Bone marrow (tissue), 2 donors: ENCODE measurements around the gene CACNA1H.

Experiments used
- DNase-seq, 2 donors: peaks; one replicate each; lab custom pipeline; 2025; lab: John Stamatoyannopoulos, UW

Gene CACNA1H

DNA sequence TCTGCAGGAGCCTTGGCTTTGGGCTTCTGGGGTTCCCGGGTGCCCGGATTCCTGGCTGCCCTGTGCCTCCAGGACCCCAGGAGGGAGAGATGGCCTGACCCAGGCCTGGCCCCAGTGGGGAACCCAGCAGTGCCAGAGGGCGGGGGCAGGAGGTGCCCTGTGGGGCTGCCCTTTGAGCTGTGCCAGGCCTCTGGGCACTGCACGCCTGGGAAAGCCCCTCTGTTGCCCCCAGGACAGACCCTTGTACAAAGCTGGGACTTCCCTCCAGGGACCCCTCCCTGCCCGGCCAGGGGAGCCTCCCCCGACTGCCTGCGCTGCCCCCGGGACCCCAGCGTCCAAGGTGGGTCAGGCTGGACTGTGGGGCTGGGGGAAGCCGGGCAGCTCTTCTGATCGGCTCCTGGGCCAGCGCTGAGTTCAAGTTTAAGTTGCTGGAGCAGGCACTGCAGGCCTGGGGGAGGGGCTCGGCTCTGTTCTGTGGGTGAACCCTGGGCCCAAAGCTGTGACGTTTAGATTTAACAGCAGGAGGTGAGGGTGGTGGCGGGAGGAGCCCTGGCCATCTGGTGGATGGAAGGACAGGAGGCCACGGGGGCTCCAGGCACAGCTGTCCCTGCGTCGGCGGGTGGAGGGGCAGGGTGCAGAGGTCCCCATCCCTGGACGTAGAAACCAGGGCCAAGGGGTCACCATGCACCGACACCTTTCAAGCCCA is 29.2 kb upstream of the CACNA1H start:
- DNase-seq: no peak

DNA sequence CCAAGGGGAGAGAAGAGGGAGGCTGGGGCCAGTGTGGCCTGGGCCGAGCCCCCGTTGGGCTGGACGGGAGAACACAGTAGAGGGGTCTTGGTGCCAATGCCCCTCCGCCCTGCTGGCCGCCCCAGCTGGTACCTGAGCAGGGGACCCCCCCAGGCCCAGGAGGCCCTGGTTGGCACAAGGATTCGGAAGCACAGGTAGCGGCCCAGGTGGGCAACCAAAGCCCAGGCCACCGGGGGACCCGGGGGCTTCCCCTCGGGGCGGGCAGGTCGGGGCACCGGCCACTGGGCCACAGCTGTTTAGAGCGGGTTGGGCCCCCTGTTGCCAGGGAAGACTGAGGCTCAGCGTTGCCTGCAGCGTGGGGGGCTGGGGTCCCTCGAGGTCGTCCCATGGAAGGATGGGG is 28.6 kb upstream of the CACNA1H start:
- no peak for DNase-seq

DNA sequence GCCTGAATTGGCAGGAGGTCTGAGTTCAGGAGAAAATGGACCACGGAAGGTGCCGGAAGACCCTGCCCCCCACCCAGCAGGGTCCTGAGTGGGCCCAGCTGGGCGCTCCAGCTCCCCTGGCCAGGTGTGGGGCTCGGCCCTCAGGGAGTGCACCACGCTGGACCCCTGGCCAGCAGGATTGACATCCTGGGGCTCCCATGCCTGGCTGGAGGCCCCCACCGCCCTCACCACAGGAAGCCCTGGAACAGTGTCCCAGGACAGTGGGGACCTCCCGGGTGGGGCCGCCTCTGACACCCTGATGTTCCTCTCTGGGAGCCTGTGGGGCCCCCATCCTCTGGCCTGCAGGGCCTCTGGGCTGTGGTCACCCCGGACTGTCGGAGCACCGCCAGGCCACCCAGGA is 28.1 kb upstream of the CACNA1H start:
- DNase-seq: no peak

DNA sequence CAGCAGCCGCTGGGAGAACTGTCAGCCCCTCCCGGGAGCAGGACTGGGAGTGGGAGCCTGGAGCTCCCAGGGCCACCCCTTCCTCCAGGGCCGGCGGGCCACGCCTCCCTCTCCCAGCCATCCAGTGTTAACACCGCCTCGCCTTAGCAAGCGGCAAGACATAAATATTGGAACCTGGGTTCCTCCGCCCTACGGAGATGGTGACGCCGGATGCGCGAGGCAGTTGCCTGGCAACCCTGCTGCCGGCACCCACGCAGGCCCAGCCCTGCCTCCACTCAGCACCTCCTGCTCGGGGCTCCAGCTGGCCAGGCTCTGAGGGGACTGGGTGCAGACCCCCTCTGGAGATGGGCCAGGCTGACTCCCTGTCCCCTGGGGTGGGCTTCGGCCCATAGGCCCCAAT is 27.4 kb upstream of the CACNA1H start:
- DNase-seq: no peak

DNA sequence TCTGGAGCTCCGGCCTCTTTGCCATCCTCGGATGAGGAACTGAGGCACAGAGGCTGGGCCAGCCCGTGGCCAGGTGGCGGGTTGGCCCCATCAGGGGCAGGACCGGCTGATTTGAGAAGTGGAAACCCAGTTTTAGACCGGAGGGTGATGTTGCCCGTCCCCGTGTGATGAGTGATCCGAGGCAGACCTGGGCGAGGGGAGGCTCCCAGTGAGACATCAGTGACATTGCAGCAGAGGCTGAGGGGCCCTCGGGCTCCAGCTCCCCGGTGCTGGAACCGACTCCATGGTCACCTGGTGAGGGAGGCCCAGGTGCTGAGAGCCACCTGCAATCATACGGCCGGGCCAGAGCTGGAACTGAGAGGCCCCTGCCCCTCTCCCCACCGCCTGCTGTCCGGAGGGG is 26.9 kb upstream of the CACNA1H start:
- DNase-seq: no peak

DNA sequence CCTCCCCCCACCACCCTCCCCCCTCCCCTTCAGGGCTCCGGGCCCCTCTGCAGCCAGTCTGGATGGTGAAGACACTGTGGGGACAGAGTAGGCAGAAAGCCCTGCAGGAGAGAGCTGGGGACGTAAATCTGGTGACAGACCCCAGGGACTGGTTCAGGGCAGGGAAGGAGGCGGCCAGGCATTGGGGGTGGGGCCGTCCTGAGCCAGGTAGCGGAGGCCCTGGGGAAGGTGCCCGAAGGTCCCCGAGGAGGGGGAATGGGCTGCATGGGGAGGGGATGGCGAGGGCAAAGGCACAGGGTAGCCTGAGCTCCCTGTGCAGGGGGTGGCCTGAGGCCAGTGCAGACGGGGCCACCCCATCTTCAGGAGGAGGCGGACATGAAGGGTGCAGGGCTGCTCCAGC is 26.3 kb upstream of the CACNA1H start:
- no peak for DNase-seq

DNA sequence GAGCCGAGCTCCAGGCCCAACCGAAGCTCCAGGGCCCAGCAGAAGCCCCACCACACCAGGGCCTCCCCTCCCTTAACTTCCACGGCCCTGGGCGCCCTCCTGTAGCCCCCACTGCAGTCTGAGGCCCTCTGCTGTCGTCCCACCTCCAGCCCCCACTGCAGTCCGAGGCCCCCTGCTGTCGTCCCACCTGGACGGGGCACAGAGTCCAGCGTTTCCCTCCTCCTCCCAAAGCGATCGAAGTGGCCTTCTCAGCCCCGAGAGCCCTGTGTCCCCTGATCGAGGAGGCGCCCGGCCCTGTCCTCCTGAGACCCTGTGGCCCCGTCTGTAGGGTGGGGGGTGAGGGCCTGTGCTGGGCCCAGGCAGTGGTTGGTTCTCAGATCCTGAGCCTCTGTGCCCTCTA is 25.8 kb upstream of the CACNA1H start:
- no peak for DNase-seq

DNA sequence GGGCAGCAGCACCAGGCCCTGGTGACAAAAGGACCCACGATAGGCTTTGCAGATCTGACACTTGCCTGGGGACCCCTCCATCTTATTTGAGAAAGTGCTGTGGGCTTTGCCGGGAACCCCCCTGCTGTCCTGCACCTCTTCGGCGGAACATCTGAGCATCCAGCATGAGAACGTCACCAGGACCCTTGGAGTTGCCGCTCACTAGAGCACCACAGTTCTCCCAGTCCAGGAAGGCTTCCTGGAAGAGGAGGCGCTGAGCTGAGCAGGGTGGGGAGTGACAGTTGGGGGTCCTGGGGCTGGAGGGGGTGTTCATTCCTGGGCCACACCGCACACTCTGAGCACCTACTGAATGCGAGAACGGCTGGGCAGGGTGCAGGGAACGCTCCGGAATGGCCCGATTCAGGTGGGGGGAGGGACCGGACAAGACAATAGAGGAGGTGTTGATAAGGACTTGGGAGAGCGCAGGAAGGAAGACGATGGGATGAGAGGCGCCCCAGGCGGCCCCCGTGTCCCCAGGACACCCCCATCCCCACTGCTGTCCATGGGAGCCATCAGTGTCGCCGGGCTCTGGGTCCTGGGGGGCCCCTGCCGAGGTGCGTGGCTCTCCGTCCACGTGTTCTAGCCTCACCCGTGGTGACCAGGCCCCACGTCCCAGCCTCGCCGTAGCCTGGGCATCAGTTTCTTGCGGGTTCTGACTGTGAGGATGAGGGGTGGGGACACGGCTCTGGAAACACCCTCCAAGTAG is 24.8 kb upstream of the CACNA1H start:
- DNase-seq: no peak

DNA sequence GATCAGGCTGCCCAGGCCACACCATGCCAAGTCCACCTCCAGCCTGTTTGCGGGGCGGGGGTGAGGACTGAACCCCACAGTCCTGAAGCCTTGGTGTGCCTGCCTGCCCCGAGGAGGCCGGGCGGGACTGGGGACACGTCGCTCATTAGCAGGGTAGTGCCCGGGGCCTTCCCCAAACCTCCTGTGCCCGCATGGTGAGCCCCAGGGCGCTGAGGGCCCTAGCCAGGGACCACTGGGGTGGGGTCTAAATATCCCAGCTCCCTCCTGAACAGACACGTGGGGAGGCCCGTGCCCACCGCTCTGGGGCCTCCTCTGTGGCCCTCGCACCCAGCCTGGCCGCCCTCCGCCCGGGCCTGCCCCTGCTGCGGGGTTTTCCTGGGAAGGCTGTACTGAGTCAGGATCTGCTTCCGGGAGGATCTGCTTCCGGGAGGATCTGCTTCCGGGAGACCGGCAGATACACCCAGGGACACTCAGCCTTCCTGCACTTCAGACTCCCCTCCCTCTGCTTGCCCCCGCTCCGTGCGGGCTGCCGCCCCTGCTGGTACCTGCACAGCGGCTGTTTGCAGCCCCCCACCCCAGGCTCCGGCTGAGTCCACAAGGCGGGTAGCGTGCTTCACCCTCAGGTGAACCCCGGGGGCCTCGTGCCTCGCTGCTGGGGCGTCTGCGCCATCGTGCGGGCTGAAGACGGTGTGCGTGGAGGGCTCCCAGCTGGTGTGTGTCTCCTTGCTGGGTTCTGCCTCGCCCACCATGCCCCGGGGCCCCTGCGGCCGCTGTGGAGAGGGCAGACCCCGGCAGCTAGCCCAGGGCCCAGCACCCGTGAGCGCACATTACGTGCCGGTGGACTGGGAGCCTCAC is 23.6 kb upstream of the CACNA1H start:
- no peak for DNase-seq

DNA sequence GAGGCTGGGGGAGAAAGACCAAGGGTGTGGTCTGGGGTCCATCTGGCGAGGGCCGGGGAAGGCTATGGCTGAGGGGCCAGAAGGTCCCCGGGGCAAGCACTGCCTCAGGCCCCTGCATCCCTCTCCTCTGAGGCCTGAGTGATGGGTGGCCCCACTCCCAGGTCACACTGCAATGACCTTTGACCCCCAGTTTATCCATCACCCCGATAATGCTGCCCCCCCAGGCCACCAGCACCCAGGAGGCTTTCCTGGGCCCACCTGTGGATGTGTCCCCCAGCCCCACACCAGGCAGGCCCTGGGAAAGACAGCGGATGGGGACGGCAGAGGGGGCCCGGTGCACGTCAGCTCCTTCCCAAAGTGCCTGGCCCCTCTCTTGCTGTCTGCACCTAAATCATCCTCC is 22.5 kb upstream of the CACNA1H start:
- DNase-seq: no peak

DNA sequence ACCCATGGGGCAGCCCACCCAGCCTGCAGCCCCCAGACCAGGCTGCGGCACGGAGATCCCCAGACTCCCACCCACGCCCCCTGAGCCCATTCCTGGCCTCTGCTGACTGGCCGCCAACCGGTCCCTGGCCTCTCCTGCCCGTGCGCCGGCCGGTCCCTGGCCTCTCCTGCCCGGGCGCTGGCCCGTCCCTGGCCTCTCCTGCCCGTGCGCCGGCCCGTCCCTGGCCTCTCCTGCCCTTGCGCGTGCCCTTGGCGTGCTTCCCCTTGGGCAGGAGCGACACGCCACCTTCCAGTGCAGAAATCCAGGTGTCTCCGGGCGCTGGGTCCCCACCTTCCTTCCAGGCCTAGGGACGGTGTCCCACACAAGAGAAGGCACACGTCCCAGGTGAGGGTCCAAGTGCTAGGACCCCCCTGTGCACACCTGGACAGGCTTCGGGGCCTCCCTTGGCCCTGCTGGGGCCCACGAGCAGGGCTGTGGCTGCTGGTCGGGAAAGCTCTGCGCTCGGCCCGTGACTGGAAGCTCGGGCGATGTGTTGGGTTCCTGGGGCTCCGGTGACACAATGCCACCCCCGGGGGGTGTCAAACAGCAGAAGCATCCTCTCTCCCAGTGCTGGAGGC is 21.4 kb upstream of the CACNA1H start:
- no peak for DNase-seq

DNA sequence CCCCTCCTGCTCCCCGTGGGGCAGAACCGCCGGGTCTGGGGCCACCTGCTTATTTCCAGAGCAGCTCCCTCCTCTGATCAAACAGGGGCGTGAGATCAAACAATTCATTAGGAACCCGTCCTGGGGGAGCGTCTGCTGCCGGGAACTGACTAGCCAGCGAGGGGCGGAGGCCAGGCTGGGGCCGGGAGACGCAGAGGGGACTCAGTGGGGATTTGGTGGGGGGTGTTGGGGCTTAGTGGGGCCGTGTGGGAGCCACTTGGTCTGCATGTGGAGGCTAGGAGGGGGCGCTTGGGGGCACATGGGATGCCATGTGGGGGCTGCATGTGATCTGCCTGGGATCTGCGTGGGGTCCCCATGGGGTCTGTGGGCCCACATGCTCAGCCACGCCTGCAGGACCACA is 20.5 kb upstream of the CACNA1H start:
- no peak for DNase-seq

DNA sequence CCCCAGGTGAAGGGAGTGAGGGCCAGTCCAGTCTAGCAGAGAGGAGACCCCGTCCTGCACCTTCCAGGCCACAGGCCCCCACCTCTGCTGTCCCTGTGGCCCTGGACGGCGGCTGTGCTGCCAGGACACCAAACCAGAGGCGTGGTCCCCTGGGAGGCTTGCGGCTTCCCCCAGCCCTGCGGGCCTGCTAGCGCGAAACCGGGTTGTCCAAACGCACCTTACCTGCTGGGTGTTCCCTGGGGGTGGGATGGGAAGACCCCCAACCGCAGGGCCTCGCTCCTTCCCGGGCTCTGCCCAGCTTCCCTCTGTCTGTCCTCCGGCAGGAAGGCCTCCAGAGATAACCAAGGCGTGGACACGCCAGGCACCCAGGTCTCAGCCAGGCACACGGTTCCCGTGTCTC is 19.6 kb upstream of the CACNA1H start:
- DNase-seq: no peak

DNA sequence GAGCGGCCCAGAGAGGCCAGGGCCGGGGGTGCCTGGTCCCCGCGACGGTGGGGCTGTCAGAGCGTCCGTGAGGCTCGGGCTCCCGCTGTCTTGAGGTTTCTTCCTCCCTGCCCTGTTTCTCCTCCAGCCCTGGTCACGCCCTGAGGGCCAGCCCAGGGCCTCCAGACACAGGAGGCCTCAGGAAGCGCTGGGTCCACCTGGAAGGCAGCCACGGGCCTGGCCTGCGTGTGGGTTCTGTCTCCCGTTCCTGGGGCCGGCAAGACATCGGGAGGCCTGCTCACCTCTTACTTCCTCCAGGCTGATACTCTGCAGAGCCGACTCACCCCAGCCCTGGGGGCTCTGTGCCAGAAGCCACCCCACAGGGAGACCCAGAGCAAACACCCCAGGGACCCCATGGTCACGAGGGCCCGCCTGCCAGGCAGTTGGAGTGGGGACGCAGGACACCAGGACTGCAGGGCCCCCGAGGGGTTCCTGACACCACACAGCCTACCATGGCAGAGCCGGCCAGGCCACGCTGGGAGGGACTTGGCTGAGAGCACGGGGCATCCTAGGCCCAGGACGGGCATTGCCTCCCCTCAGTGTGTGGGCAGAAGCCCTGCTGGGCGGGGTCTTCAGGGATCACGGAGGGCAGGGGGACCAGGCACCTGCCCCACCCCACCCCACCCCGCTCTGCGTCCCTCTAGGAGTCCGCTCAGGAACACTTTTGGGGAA is 18.9 kb upstream of the CACNA1H start:
- no peak for DNase-seq

DNA sequence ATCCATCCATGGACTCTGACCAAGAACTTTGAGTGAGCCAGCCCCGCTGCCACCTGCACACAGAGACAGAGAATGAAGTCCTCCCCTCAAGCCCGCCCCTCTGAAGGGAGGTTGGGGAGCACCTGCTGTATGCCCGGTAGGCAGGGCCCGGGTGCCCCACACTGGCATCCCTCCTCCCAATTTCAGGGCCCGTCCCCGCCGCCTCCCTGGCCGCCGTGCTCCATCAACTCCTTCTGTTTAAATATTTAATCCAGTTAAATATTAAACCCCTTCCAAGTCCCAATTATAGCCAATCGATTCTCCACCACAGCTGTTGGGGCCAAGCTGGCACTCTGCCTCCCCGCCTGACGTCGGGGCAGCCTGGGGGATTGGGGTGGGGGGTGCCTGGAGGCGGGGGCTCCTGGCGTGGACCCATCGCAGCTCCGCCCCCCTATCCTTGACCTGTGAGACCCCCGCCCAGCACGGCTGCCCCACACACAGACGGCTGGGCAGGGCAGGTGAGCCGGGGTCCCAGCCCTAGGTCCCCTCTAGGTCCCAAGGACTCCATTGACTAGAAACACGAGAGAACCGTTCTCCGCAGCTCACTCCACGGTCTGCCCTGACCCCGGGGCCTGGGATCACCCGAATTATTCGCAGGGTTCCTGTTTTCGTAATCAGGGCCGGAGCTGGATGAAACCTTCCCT is 18.0 kb upstream of the CACNA1H start:
- no peak for DNase-seq

DNA sequence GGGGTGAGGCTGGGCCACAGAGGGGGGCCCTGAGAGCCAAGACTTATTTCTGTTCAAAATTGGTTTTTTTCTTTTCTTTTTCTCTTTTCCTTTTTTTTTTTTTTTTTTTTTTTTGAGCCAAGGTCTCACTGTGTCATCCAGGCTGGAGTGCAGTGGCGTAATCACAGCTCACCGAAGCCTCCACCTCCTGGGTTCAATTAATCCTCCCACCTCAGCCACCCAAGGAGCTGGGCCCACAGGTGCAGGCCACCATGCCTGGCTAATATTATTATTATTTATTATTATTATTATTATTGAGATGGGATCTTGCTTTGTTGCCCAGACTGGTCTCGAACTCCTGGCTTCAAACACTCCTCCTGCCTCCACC is 17.5 kb upstream of the CACNA1H start:
- no peak for DNase-seq

DNA sequence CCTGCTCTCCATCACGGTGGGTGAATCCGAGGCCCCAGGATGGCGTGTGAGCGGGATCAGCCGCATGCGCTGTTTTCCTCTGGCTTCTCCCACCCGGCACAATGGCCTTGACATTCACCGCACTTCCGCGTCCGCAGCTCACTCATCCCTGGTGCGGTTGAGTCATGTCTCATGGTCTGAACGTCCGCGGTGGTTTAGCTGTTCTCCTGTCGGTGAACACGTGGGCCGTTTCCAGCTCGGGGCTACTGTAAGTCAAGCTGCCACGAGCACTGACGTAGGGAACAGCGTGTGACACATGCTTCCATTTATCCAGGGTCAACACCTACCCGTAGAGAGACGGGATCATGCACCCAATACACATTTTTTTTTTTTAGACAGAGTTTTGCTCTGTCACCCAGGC is 15.3 kb upstream of the CACNA1H start:
- DNase-seq: no peak

DNA sequence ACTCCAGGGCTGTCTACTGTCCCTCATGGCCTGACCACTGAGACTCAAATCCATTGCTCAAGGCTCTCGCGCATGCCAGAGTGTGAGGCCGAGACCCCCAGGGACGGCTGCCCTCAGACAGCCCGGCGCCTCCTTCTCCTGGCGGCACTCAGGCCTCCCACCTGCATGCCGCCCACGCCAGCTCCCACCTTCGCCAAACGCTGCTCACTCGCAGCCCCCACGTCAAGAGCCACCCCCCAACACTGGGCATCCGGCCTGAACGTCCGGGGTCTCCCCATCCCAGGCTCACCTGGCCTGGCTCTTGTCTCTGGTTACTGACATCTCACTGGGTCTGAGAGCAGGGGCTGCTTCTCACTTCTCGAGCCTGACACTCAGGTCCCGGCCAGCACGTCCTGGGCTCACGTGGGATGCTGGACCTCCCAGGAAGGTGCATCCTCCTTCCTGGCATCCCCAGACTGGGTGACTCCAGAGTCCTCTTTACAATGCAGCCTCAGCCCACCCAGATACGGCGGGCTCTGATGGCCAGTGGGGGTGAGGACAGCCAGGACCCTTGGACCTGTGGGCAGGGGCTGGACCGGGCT is 12.2 kb upstream of the CACNA1H start:
- DNase-seq: no peak

DNA sequence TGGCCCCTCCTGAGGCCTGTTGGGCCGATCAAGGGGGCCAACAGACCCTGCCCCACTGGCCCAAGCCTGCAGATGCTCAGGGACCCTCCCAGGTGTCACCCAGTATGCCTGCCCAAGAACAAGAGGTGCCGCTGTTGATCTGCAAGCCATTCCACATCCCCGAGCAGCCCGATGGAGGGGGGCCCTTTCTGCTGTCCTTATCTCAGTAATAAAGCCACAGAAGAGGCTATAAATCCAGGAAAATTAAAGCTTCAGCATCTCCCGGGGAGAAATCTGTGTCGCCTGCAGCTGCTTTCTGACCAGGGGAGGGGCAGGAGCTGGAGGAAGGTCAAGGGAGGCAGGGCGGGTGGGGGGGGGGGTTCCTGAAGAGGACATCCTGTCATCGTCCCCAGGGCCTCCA is 11.7 kb upstream of the CACNA1H start:
- no peak for DNase-seq

DNA sequence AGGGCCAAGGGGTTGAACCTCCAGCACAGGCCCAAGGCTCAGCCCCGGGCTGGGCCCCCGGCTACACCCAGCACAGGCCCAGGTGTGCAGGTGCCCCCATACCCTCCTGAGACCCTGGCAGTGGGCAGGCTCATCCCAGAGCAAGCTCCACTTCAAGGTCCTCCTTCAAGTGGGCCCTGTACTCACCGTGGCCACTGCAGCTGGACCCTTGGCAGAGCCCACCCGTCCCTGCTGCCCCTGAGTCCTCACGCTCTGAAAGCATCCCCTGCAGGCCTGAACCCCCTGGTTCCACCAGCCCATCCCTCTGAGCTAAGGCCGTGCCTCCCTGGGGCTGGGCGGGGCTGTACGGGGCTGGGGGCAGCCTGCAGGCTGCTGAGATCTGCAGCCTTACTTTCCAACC is 11.2 kb upstream of the CACNA1H start:
- DNase-seq: no peak

DNA sequence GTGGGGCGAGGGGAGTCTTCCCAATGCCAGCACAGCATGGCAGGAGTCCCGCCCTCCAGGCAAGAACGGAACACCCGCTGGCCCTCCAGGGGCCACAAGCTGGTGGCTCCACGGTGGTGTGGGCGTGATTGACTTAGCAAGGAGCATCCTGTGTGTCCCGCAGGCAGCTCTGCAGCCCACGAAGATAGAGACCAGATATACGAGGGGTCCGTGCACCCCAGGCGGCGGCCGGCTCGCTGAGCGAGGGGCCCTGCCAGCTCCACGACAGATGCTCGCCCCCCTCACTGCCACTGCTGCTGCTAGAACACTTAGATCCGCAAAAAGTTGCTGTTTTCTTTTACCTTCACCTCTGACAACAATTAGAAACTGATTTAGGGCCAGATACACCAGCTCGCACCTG is 10.0 kb upstream of the CACNA1H start:
- DNase-seq: no peak
